Prostate gland (tissue), 2 donors: ENCODE results near the gene CYBA. TPM values are rescaled to one million over a fixed set of nuclear protein-coding genes. Genes with fewer than 3 reads are reported as not detected.

Experiments
- DNase-seq: peaks from one replicate; pipeline ENCODE4 v3.0.0-alpha.2; 2019; ENCODE audit warnings: low spot score
- H3K27ac ChIP-seq, 2 donors: fragments of 200-600 bp; sonication (generic); 2 replicates each; pipeline ENCODE4 v1.5.1; 2017 to 2019
- H3K27me3 ChIP-seq: fragments of 200-600 bp; sonication (generic); replicated peaks from 2 replicates; pipeline ENCODE4 v1.5.1; 2019; ENCODE audit not compliant: insufficient read depth
- H3K36me3 ChIP-seq, 2 donors: fragments of 200-600 bp; sonication (generic); 1 replicate in 1 of 2; 2 replicates in 1 of 2; pipeline versions ENCODE4 v1.5.1 to v1.8.1; 2017 to 2019
- H3K4me1 ChIP-seq: fragments of 200-600 bp; sonication (generic); replicated peaks from 2 replicates; pipeline ENCODE4 v1.5.1; 2019
- H3K4me3 ChIP-seq, 2 donors: fragments of 200-600 bp; sonication (generic); 2 replicates each; pipeline ENCODE4 v1.5.1; 2017 to 2019
- H3K9me3 ChIP-seq: fragments of 200-600 bp; sonication (generic); 2 replicates; pipeline ENCODE4 v1.5.1; 2017
- POLR2A ChIP-seq: fragments of 450-650 bp; IDR thresholded peaks from one replicate; pipeline ENCODE4 v1.6.1; 2016; ENCODE audit warnings: antibody characterized with exemption, mild to moderate bottlenecking
- POLR2AphosphoS5 ChIP-seq: sonication (generic); formaldehyde crosslinking; IDR thresholded peaks from one replicate; pipeline ENCODE4 v1.6.1; 2017; ENCODE audit warnings: antibody characterized with exemption
- WGBS: methylation state at CpG from one replicate; pipeline ENCODE4 v1.1.5; 2018; 5-methylcytosine and 5-hydroxymethylcytosine counted together
- intact Hi-C: fragments of 100-400 bp; cut with DNase I; formaldehyde crosslinking; loops from one replicate; pipeline ENCODE4 v1.14.2; 2022
- total RNA-seq, 2 donors: library from RNA; depleted of rRNA; stranded (reverse); fragments of >200 nt; gene quantifications; one replicate each; pipeline ENCODE4 v1.1.0, GENCODE V29; 2016
- TF ChIP-seq, protein P1 (sequence below), 4 experiments: fragments of 200-600 bp in 2 of 4; fragments of 450-650 bp in 2 of 4; sonication (generic) in 2 of 4; IDR thresholded peaks; 1 replicate in 3 of 4; 2 replicates in 1 of 4; pipeline ENCODE4 v1.5.1; 2016 to 2019; ENCODE audit warnings: antibody characterized with exemption in 4 of 4, mild to moderate bottlenecking in 2 of 4, moderate library complexity in 2 of 4

CYBA gene
- total RNA-seq, 2 donors from 2014 or later = 86.0 to 155 TPM

DNA sequence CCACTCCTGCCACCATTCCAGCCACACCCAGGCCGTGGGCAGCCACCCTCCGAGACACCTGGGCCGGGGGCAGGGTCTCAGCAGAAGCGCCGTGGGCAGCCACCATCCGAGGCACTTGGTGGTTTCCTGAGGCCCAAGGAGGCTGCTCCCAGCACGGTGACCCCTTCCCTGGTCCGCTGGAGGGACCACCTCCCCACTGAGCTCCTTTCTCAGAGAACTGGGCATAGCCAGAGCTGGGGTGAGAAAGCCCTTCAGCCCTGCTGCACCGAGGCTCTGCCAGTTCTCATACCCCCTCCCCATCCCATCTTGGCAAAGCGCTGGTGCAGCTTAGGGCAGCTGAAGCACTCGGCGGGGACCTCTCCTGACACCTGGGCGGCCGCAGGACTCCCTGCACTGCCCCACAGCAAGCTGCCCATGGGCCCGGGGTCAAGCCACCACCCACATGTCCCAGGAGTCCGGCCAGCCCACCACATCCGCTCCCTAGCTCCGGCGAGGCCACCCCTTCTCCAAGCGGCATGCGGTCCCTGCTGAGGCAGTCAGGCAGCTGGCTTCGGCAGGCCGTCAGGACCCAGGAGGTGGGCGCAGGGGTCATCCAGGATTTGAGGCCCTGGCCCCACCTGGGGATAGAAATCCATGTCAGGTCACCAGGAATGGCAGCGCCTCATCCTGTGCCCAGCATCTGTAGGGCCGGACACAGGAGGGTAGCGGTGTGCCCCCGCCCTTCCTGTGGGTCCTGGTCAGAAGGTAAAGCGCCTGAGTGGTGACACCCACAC, 1.3 kb upstream of the CYBA start:
- H3K4me3 ChIP-seq = no peak overlapping the region
- no peaks in the 10 kb centered on the region for H3K4me1 ChIP-seq
- TF ChIP-seq POLR2AphosphoS5 = no peak
- no peak for TF ChIP-seq POLR2A
- TF ChIP-seq, protein P1, sequence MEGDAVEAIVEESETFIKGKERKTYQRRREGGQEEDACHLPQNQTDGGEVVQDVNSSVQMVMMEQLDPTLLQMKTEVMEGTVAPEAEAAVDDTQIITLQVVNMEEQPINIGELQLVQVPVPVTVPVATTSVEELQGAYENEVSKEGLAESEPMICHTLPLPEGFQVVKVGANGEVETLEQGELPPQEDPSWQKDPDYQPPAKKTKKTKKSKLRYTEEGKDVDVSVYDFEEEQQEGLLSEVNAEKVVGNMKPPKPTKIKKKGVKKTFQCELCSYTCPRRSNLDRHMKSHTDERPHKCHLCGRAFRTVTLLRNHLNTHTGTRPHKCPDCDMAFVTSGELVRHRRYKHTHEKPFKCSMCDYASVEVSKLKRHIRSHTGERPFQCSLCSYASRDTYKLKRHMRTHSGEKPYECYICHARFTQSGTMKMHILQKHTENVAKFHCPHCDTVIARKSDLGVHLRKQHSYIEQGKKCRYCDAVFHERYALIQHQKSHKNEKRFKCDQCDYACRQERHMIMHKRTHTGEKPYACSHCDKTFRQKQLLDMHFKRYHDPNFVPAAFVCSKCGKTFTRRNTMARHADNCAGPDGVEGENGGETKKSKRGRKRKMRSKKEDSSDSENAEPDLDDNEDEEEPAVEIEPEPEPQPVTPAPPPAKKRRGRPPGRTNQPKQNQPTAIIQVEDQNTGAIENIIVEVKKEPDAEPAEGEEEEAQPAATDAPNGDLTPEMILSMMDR (IDR thresholded peaks at IDR 0.05) = no peak
- H3K36me3 ChIP-seq = peaks cover 0 to 5% of the 10 kb centered on the region in 2 donors
- intact Hi-C loops = no loop called here
- H3K27ac ChIP-seq = no peak overlapping the region
- no peak for DNase-seq
- H3K27me3 ChIP-seq = no peaks in the 10 kb centered on the region
- WGBS = 85% methylated on average over 23 of the region's 29 CpGs
- H3K9me3 ChIP-seq = no peaks in the 10 kb centered on the region

DNA sequence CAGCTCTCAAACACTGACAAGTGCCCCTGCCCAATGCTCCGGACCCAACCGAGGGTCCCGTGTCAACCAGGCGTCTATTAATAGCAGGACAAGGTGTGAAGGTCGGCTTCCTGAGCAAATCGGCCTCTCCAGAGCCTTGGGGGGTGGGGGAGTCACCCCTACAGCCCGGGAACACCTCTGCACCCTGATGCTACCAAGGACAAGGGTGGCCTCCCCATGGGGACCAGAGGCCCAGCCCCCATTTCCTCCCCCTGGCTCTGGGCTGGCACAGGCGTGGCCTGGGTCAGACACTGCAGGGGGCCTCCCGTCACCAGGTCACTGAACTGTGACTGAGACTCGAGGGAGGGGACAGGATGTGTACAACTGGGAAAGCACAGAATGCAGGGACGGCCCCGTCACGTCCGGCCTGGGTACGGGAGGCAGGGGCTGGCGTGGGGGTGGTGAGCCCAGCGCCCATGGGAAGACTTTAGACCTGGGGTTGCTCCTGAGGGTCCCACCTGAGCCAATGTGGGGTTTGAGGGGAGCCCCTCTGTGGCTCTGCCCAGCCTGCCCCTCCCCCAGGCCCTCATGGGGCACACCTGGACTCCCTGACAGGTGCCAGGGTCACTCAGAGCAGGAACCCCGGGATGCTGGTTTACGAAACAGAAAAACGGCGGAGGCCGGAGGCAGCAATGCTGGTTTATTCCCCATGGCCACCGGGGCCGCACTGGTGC, 579 bp upstream of the CYBA start:
- no peak for TF ChIP-seq POLR2A
- TF ChIP-seq, protein P1 (IDR thresholded peaks at IDR 0.05) = no peak
- no peak for TF ChIP-seq POLR2AphosphoS5
- H3K4me3 ChIP-seq = peak overlapping the region; percentile 46 to 57
- intact Hi-C loops = no loop called here
- peaks cover 0 to 5% of the 10 kb centered on the region in 2 donors for H3K36me3 ChIP-seq
- H3K27ac ChIP-seq = peak overlapping the region; percentile 13 to 26
- WGBS = 43% methylated on average over 23 of the region's 24 CpGs
- no peaks in the 10 kb centered on the region for H3K9me3 ChIP-seq
- H3K27me3 ChIP-seq = no peaks in the 10 kb centered on the region
- no peak for DNase-seq
- no peaks in the 10 kb centered on the region for H3K4me1 ChIP-seq

DNA sequence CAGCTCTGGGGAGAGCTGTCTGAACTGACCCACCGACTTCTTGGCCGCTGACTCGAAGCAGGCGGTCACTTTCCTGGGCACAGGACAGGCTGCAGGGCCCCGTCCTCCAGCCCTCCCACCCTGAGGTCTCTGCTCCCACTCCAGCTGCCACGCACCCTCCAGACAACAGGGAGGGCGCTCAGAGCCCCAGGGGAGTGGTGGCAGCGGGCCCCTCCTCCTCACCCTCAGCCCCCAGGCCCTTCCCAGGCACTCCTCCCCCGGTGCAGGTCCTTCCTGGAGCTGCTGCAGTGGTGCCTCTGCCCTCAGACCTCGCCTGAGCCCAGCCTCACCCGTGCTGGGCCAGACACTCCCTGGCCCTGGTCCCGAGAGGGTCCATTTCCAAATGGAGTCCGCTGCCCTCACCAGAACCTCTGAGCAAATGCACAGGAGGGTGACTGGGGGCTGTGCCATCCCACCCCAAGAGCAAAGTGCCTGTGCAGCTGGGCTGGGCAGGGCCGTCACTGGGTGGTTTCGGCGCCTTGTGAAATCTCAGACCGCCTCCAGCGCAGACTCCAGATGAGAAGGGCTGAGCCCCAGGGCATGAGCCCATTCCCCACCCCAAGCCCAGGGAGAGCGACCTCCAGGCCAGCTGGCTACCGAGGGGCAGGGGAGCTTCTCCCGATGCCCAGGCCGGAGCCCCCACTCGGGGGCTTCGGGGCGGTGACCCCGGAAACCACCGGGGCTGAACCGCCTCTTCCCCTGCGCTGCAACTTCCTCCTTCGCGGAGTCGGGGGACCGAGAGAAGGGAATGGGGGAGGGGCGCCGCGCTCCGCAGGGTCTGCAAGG, 717 bp downstream of the CYBA start:
- TF ChIP-seq POLR2AphosphoS5 = no peak
- TF ChIP-seq, protein P1 (IDR thresholded peaks at IDR 0.05) = no peak
- TF ChIP-seq POLR2A = no peak
- no peak for DNase-seq
- Histone ChIP-seq H3K27ac (peak overlapping the region; percentile 13 to 26), H3K27me3 (no peaks in the 10 kb centered on the region), H3K4me3 (peak overlapping the region; percentile 46 to 57), H3K4me1 (no peaks in the 10 kb centered on the region), H3K36me3 (peaks cover 0 to 5% of the 10 kb centered on the region in 2 donors), H3K9me3 (no peaks in the 10 kb centered on the region)
- intact Hi-C loops = no loop called here
- WGBS = 20% methylated on average over 37 of the region's 37 CpGs

DNA sequence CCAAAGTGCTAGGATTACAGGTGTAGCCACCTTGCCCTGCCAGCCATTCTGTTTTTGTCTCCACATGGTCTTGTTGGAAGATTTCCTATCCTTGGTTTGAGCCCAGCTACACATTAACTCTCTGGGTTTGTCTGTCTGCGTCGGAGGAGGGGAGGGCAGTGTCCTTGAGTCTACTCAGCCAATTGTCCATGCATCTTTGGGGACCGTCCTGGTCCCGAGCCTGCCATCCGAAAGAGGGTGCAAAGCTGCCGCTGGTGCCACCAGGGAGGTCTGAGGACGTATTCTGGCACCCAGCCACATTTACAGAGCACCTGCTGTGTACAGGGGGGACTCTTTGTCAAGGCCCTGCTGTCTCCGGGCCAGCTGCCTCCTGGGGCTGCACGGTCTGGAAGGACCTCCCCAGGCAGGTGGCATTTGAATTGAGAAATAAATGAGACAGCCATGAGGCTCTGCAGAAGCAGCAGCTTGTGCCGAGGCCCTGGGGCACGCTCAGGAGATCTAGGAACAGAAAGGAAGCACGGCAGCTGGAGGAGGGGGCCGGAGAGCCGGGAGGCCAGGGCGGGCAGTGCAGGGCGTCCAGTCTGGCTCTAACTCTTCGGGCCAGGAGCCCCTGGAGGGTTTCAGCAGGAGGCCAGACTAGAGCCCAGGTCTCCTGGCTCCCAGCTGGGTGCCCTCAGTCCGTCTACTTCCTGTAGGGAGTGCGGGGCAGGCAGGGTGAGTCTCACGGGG, 1.5 kb downstream of the CYBA start:
- no peak for DNase-seq
- H3K4me1 ChIP-seq = no peaks in the 10 kb centered on the region
- H3K27me3 ChIP-seq = no peaks in the 10 kb centered on the region
- 81% methylated on average over 18 of the region's 20 CpGs for WGBS
- H3K9me3 ChIP-seq = no peaks in the 10 kb centered on the region
- H3K27ac ChIP-seq = no peak overlapping the region
- intact Hi-C loops = no loop called here
- peaks cover 0 to under 1% of the 10 kb centered on the region in 2 donors for H3K36me3 ChIP-seq
- no peak for TF ChIP-seq POLR2A
- H3K4me3 ChIP-seq = no peak overlapping the region
